IPS-18a (cell line): ENCODE results near the gene D2HGDH.
A peak's percentile ranks its signal among the peaks of the same experiment; 100 is the strongest.

ENCODE experiments used
- H3K27ac ChIP-seq: one replicate; pipeline ENCODE4 v1.5.1; 2013; ENCODE audit warnings: low read length
- H3K27me3 ChIP-seq: one replicate; pipeline ENCODE4 v1.6.1; 2013; ENCODE audit warnings: mild to moderate bottlenecking, low read length; ENCODE audit not compliant: control insufficient read depth, insufficient read depth
- H3K36me3 ChIP-seq: one replicate; pipeline ENCODE4 v1.6.1; 2013; ENCODE audit warnings: low read depth, low read length; ENCODE audit not compliant: control insufficient read depth
- H3K4me1 ChIP-seq: one replicate; pipeline ENCODE4 v1.6.1; 2013; ENCODE audit warnings: low read depth, low read length; ENCODE audit not compliant: control insufficient read depth
- H3K4me3 ChIP-seq: one replicate; pipeline ENCODE4 v1.5.1; 2013; ENCODE audit warnings: low read length
- H3K9ac ChIP-seq: one replicate; pipeline ENCODE4 v1.6.1; 2013; ENCODE audit warnings: mild to moderate bottlenecking, low read length, moderate library complexity
- H3K9me3 ChIP-seq: one replicate; pipeline ENCODE4 v1.6.1; 2013; ENCODE audit warnings: low read depth, low read length; ENCODE audit not compliant: control insufficient read depth

The D2HGDH gene

GRCh38 chr2:241703032-241703604 lies 31.3 kb upstream of the D2HGDH start:
- no peaks in the 10 kb centered on the region for H3K27me3 ChIP-seq
- H3K36me3 ChIP-seq: peaks cover 26% of the 10 kb centered on the region
- no peak overlapping the region for H3K27ac ChIP-seq
- H3K4me3 ChIP-seq: peak overlapping the region; percentile 69
- H3K9ac ChIP-seq: peak overlapping the region; percentile 59
- H3K4me1 ChIP-seq: peaks cover 2% of the 10 kb centered on the region
- no peaks in the 10 kb centered on the region for H3K9me3 ChIP-seq

- H3K27ac ChIP-seq: no peak overlapping the region
- no peaks in the 10 kb centered on the region for H3K9me3 ChIP-seq
- H3K36me3 ChIP-seq: peaks cover 54% of the 10 kb centered on the region
- H3K4me1 ChIP-seq: peaks cover 2% of the 10 kb centered on the region
- H3K9ac ChIP-seq: no peak overlapping the region
- H3K4me3 ChIP-seq: no peak overlapping the region
- H3K27me3 ChIP-seq: no peaks in the 10 kb centered on the region
Measured at GRCh38 chr2:241706537-241706936, 27.9 kb upstream of the D2HGDH start.

DNA sequence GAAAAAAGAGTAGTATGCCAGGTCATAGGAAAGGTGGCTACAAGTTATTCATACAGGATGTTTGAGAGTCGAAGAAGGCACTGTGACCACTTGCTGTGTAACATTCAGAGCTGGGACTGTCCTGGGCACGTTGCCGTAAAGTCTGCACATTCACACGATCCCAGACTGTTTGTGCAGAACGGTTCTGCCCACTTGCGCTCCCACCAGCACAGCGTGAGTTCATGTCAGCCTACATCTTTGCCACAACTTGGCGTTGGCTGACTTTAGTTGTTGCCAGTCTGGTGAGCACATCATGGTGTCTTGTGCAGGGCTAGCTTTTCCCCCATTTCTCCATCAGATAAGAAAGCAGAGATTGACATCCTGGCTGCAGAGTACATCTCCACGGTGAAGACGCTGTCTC lies 25.6 kb upstream of the D2HGDH start:
- Histone ChIP-seq H3K4me3 (no peak overlapping the region), H3K27me3 (no peaks in the 10 kb centered on the region), H3K27ac (no peak overlapping the region), H3K4me1 (no peaks in the 10 kb centered on the region), H3K9ac (no peak overlapping the region), H3K9me3 (no peaks in the 10 kb centered on the region), H3K36me3 (peaks cover 70% of the 10 kb centered on the region)

- H3K4me3 ChIP-seq: no peak overlapping the region
- H3K9me3 ChIP-seq: peaks cover 3% of the 10 kb centered on the region
- H3K4me1 ChIP-seq: no peaks in the 10 kb centered on the region
- H3K27me3 ChIP-seq: no peaks in the 10 kb centered on the region
- H3K27ac ChIP-seq: no peak overlapping the region
- peaks cover 60% of the 10 kb centered on the region for H3K36me3 ChIP-seq
- H3K9ac ChIP-seq: no peak overlapping the region
Measured at GRCh38 chr2:241719093-241719492, 15.3 kb upstream of the D2HGDH start.

DNA sequence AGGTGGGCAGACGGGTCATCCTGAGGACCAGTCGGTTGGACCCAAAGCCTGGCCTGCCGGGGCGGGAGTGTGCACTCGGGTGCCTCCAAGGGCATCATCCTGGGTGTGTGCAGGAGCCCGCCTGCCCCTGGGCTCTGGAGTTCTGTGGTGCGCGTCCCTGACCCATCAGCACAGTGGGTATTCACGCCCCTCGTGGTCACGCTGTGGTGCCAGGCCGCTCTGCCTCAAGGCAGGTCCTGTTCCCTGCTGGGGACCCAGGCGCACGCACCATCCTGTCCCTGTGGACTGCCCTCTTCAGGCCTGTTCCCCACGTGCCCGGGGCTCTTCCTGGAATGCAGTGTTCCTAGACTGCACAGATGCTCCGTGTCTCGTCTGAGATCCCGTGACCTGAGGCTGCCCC lies 14.3 kb upstream of the D2HGDH start:
- Histone ChIP-seq H3K27ac (no peak overlapping the region), H3K27me3 (no peaks in the 10 kb centered on the region), H3K36me3 (peaks cover 53% of the 10 kb centered on the region), H3K9me3 (peaks cover 3% of the 10 kb centered on the region), H3K9ac (no peak overlapping the region), H3K4me1 (no peaks in the 10 kb centered on the region), H3K4me3 (no peak overlapping the region)

GRCh38 chr2:241720560-241720959 lies 13.9 kb upstream of the D2HGDH start:
- Histone ChIP-seq H3K4me1 (no peaks in the 10 kb centered on the region), H3K27me3 (no peaks in the 10 kb centered on the region), H3K36me3 (peaks cover 53% of the 10 kb centered on the region), H3K9me3 (peaks cover 3% of the 10 kb centered on the region), H3K27ac (no peak overlapping the region), H3K4me3 (no peak overlapping the region), H3K9ac (no peak overlapping the region)

- Histone ChIP-seq H3K27ac (no peak overlapping the region), H3K4me3 (no peak overlapping the region), H3K9ac (no peak overlapping the region), H3K36me3 (peaks cover 44% of the 10 kb centered on the region), H3K9me3 (peaks cover 3% of the 10 kb centered on the region), H3K27me3 (no peaks in the 10 kb centered on the region), H3K4me1 (no peaks in the 10 kb centered on the region)
Measured at GRCh38 chr2:241721852-241722251, 12.6 kb upstream of the D2HGDH start.

DNA sequence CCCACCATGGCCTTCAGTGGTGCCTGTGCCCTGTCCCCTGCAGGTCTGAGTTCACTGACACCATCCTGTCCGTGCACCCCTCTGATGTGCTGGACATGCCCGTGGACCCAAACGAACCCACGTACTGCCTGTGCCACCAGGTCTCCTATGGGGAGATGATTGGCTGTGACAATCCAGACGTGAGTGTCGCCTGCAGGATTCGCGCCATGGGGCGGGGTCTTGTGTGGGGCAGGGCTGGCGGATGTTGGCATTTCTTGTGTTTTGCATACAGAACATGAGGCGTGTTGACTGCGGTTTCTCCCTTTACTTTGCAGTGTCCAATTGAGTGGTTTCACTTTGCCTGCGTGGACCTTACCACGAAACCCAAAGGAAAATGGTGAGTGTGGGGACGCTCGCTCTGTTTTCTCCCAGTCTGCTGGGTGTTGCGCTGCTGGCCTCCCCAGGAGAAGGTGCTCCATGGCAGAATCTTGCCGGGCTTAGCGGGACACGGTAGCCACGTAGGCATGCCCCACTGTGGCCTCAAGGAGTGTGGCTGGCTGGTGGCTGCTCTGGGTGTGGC lies 11.5 kb upstream of the D2HGDH start:
- Histone ChIP-seq H3K36me3 (peaks cover 39% of the 10 kb centered on the region), H3K4me1 (no peaks in the 10 kb centered on the region), H3K9me3 (peaks cover 3% of the 10 kb centered on the region), H3K9ac (no peak overlapping the region), H3K27ac (no peak overlapping the region), H3K27me3 (no peaks in the 10 kb centered on the region), H3K4me3 (no peak overlapping the region)

- Histone ChIP-seq H3K36me3 (peaks cover 30% of the 10 kb centered on the region), H3K9ac (no peak overlapping the region), H3K9me3 (peaks cover 3% of the 10 kb centered on the region), H3K4me3 (no peak overlapping the region), H3K27ac (no peak overlapping the region), H3K4me1 (no peaks in the 10 kb centered on the region), H3K27me3 (no peaks in the 10 kb centered on the region)
Measured at GRCh38 chr2:241724259-241724974, 10.0 kb upstream of the D2HGDH start.

DNA sequence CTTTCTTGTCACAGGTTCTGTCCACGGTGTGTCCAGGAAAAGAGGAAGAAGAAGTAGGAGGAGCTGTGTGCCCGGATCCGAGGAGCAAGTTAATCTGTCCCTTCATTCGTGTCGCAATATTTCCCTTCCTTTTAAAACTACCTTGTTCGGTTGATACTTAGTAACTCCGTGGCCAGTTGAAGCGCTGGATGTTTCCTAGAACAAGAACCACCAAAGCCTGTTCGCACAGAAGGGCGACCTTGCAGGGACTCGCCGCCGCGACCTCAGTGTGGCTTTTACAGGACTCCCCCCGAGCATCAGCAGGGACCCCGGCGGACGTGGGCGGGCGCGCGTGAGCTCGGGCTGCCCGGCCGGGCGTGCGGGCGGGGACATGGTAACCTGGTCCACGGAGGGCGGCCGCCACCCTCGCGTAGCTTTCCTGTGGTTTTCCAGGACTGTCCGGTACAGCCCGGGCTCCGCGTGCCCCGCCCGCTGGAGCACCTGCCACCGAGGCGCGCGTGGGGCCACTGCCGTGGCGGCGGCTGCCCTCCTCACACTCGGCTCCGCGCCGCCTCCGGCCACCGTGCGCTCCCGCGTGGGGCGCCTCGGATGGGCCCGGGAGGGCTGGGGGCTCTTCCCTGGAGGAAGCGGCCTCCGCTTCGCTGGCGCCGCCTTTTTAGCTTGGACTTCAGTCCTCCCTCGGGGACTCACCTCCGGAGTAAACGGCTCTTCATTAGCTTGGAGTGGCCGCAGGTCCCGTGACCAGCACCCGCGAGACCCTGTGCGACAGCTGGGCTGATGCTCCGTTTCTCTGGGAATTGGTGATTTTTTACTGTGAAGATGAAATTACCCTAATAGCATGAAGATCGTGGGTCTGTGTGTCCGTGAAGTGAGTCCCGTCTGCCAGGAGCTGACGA lies 9.2 kb upstream of the D2HGDH start:
- peaks cover 23% of the 10 kb centered on the region for H3K36me3 ChIP-seq
- no peak overlapping the region for H3K9ac ChIP-seq
- H3K27me3 ChIP-seq: no peaks in the 10 kb centered on the region
- peaks cover 3% of the 10 kb centered on the region for H3K9me3 ChIP-seq
- no peaks in the 10 kb centered on the region for H3K4me1 ChIP-seq
- no peak overlapping the region for H3K27ac ChIP-seq
- H3K4me3 ChIP-seq: no peak overlapping the region

- Histone ChIP-seq H3K9ac (no peak overlapping the region), H3K27ac (no peak overlapping the region), H3K9me3 (peaks cover 3% of the 10 kb centered on the region), H3K4me3 (no peak overlapping the region), H3K27me3 (no peaks in the 10 kb centered on the region), H3K36me3 (peaks cover 12% of the 10 kb centered on the region), H3K4me1 (no peaks in the 10 kb centered on the region)
Measured at GRCh38 chr2:241726459-241726858, 8.0 kb upstream of the D2HGDH start.
